Coronary artery (tissue), 2 donors: Measurements from ENCODE around the gene KRT71.

Experiments used
- DNase-seq: peaks from one replicate; pipeline ENCODE4 v3.0.0-alpha.2; 2017; ENCODE audit warnings: low spot score
- H3K27ac ChIP-seq, 2 donors: fragments of 200-600 bp; sonication (generic); one replicate each; pipeline ENCODE4 v1.5.1; 2016 to 2019
- H3K4me3 ChIP-seq: fragments of 200-600 bp; sonication (generic); 2 replicates; pipeline ENCODE4 v1.5.1; 2016; ENCODE audit warnings: mild to moderate bottlenecking, moderate library complexity
- CTCF ChIP-seq: fragments of 200-600 bp; sonication (generic); IDR thresholded peaks from one replicate; pipeline ENCODE4 v1.5.1; 2019; ENCODE audit warnings: antibody characterized with exemption

KRT71 gene

GRCh38 chr12:52575948-52576347 lies 23.0 kb upstream of the KRT71 start:
- Histone ChIP-seq H3K4me3 (no peak overlapping the region), H3K27ac (no peak overlapping the region)
- DNase-seq, result no peak
- TF ChIP-seq CTCF, result no peak

DNA sequence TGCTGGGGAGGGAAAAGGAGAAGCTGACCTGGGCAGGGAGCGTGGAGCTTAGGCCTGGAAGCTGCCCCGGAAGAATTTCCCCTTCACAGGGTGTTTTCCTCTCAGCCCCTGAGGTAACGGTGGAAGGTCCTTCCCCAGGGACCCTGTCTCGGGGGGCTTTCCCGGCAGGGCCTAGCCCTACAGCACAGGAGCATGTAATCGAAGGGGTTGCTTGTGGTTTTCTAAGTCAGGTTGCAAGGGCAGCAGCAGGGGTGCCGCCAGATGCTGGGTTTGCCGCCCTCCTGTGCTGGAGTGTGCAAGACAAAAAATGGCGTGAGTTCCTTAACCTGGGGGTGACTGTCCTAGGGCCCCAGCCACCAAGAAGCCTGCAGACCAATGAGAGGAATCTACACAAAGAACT lies 22.3 kb upstream of the KRT71 start:
- no peak for DNase-seq
- TF ChIP-seq CTCF, result no peak
- H3K4me3 ChIP-seq, result no peak overlapping the region
- no peak overlapping the region for H3K27ac ChIP-seq

DNA sequence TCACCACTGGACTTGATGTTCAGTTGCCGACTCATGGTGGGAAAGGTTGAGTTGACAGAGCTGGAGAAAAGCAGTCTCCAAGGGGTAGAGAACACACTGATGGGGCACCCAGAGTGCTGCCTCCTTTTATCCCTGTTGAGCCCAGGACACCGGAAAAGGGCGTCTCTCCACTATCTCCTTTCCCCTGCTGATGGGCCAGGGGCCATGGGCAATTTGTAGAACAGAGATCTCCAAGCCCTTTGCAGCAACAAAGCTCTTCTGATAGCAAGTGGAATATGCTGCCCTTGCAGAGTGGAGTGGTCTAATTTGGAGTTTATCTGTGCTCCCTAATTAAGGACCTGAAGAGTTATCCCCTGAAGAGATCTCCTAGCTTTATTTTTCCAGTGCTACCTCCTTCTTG lies 20.8 kb upstream of the KRT71 start, which contains the start of gene KRT74:
Gene KRT74, minus strand, starts transcription at position 101 of the 400 bp plus-strand sequence. Its CDS starts 66 bp downstream, at position 35.
- no peak for DNase-seq

DNA sequence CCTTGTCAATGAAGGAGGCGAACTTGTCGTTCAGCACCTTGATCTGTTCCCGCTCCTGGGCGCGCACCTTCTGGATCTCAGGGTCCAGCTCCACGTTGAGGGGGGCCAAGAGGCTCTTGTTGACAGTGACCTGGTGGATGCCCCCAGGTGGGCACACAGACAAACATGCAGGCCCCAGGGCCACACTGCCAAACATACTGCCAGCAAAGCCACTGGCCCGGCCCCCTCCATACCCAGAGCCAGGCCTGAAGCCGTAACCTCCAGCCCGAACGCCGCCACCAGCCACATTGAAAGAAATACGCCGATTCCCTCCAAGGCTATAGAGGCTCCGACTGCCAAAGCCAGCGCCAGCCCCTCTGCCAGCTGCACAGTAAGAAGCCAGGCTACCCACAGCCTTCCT lies 20.4 kb upstream of the KRT71 start:
- Histone ChIP-seq H3K27ac (no peak overlapping the region), H3K4me3 (no peak overlapping the region)
- no peak for DNase-seq
- TF ChIP-seq CTCF, result no peak

More for the DNA sequence above, 20.8 kb upstream of the KRT71 start, which contains the start of gene KRT74:
- TF ChIP-seq CTCF, result no peak
- Histone ChIP-seq H3K4me3 (no peak within 1 kb of the TSS), H3K27ac (no peak within 1 kb of the TSS)

GRCh38 chr12:52570511-52570910 lies 17.6 kb upstream of the KRT71 start:
- Histone ChIP-seq H3K27ac (no peak overlapping the region), H3K4me3 (no peak overlapping the region)
- DNase-seq, result no peak
- no peak for TF ChIP-seq CTCF

GRCh38 chr12:52568111-52568510 lies 15.2 kb upstream of the KRT71 start:
- no peak for TF ChIP-seq CTCF
- no peak for DNase-seq

GRCh38 chr12:52566847-52567291 lies 13.9 kb upstream of the KRT71 start:
- DNase-seq, result no peak
- Histone ChIP-seq H3K27ac (no peak overlapping the region), H3K4me3 (no peak overlapping the region)
- no peak for TF ChIP-seq CTCF

More at GRCh38 chr12:52568111-52568510, 15.2 kb upstream of the KRT71 start:
- H3K27ac ChIP-seq, result no peak overlapping the region
- no peak overlapping the region for H3K4me3 ChIP-seq
